Retinal pigment epithelial cell (primary cell): ENCODE results near the gene UBR3.
"Not testable (repeated sequence)": the region's sequence is repeated elsewhere in the genome, so short reads cannot be mapped to it uniquely, and the experiment has no call there.

ENCODE experiments used
- DNase-seq: peaks from one replicate; pipeline ENCODE4 v3.0.0-alpha.2; 2010; ENCODE audit warnings: low read depth
- H3K4me3 ChIP-seq: 2 replicates; pipeline ENCODE4 v1.5.1; 2011; ENCODE audit warnings: mild to moderate bottlenecking, low read length, control low read depth, moderate library complexity
- CTCF ChIP-seq: conservative IDR thresholded peaks from 2 replicates; pipeline ENCODE4 v1.5.1; 2011; ENCODE audit warnings: low read depth, low read length, control low read depth, inconsistent platforms

The UBR3 gene

GRCh38 chr2:170113168-170113894 is 286.1 kb downstream of the UBR3 start:
- no peak overlapping the region for H3K4me3 ChIP-seq
- DNase-seq: no peak
- TF ChIP-seq CTCF: no peak

GRCh38 chr2:170115501-170116229 is 288.4 kb downstream of the UBR3 start:
- TF ChIP-seq CTCF: no peak
- no peak overlapping the region for H3K4me3 ChIP-seq
- DNase-seq: no peak

GRCh38 chr2:170118641-170119040 is 291.4 kb downstream of the UBR3 start:
- H3K4me3 ChIP-seq: no peak overlapping the region
- no peak for DNase-seq
- no peak for TF ChIP-seq CTCF

GRCh38 chr2:170119326-170119725 is 292.1 kb downstream of the UBR3 start:
- not testable (repeated sequence) for DNase-seq, H3K4me3 ChIP-seq

- no peak for DNase-seq
- TF ChIP-seq CTCF: no peak
- H3K4me3 ChIP-seq: no peak overlapping the region
Observed at GRCh38 chr2:170121689-170122088, 294.4 kb downstream of the UBR3 start.

- TF ChIP-seq CTCF: no peak
- no peak overlapping the region for H3K4me3 ChIP-seq
- no peak for DNase-seq
Observed at GRCh38 chr2:170122883-170123547, 295.8 kb downstream of the UBR3 start.

GRCh38 chr2:170123593-170123992 is 296.3 kb downstream of the UBR3 start:
- no peak for DNase-seq
- H3K4me3 ChIP-seq: no peak overlapping the region
- no peak for TF ChIP-seq CTCF

- not testable (repeated sequence) for DNase-seq, H3K4me3 ChIP-seq
Observed at GRCh38 chr2:170126138-170126728, 299.0 kb downstream of the UBR3 start.
